CD4-positive, alpha-beta memory T cell (primary cell): ENCODE results near the gene FGFBP3. TPM values are rescaled to one million over a fixed set of nuclear protein-coding genes. Genes with fewer than 3 reads are reported as not detected.

Source experiments
- CTCF ChIA-PET: fragments of 350-600 bp; sonication (Branson Sonifier 250); formaldehyde crosslinking; loops from one replicate; lab custom pipeline; 2021; ENCODE audit warnings: inconsistent platforms; ENCODE audit not compliant: partially characterized antibody; lab: Charles Lee
- POLR2A ChIA-PET: fragments of 350-600 bp; sonication (Branson Sonifier 250); formaldehyde crosslinking; loops from one replicate; lab custom pipeline; 2021; ENCODE audit not compliant: partially characterized antibody; lab: Charles Lee
- DNase-seq, 5 donors: peaks; one replicate each; pipeline versions ENCODE4 v3.0.0 to v3.0.0-alpha.2; 2020 to 2022; ENCODE audit warnings: mixed read lengths in 1 of 5
- H3K27ac ChIP-seq: one replicate; pipeline ENCODE4 v1.7.0; 2013; ENCODE audit warnings: low read depth, low read length
- H3K27me3 ChIP-seq: 2 replicates; pipeline ENCODE4 v1.7.0; 2013; ENCODE audit warnings: mild to moderate bottlenecking, low read length, moderate library complexity; ENCODE audit not compliant: insufficient read depth
- H3K36me3 ChIP-seq: 2 replicates; pipeline ENCODE4 v1.7.0; 2013; ENCODE audit warnings: mild to moderate bottlenecking, low read length, moderate library complexity; ENCODE audit not compliant: insufficient read depth
- H3K4me1 ChIP-seq: 2 replicates; pipeline ENCODE4 v1.7.0; 2013; ENCODE audit warnings: mild to moderate bottlenecking, low read length, moderate library complexity; ENCODE audit not compliant: insufficient read depth
- H3K4me3 ChIP-seq, 2 donors: one replicate each; pipeline ENCODE4 v1.7.0; 2013; ENCODE audit warnings: low read length in 2 of 2, mild to moderate bottlenecking in 1 of 2
- H3K9me3 ChIP-seq, 2 donors: one replicate each; pipeline ENCODE4 v1.7.0; 2013; ENCODE audit warnings: low read length in 2 of 2, control low read depth in 1 of 2; ENCODE audit not compliant: control insufficient read depth in 1 of 2
- H3K27ac Mint-ChIP-seq, 7 donors: one replicate each; pipeline ENCODE4 v1.8.0; 2020 to 2021; ENCODE audit warnings: mixed read lengths in 7 of 7, mild to moderate bottlenecking in 6 of 7, inconsistent platforms in 3 of 7, moderate library complexity in 3 of 7
- H3K27me3 Mint-ChIP-seq, 2 donors: one replicate each; pipeline ENCODE4 v1.8.0; 2020 to 2021; ENCODE audit warnings: mixed read lengths in 2 of 2
- H3K36me3 Mint-ChIP-seq, 2 donors: one replicate each; pipeline ENCODE4 v1.8.0; 2020 to 2021; ENCODE audit warnings: mixed read lengths in 2 of 2, inconsistent platforms in 1 of 2, mild to moderate bottlenecking in 1 of 2
- H3K4me1 Mint-ChIP-seq, 4 donors: one replicate each; pipeline ENCODE4 v1.8.0; 2020 to 2021; ENCODE audit warnings: mixed read lengths in 4 of 4, mild to moderate bottlenecking in 1 of 4
- H3K4me3 Mint-ChIP-seq, 8 donors: one replicate each; pipeline ENCODE4 v1.8.0; 2020 to 2021; ENCODE audit warnings: mixed read lengths in 8 of 8, mild to moderate bottlenecking in 7 of 8, moderate library complexity in 6 of 8, inconsistent platforms in 3 of 8
- H3K9me3 Mint-ChIP-seq, 8 donors: one replicate each; pipeline ENCODE4 v1.8.0; 2020 to 2021; ENCODE audit warnings: mixed read lengths in 8 of 8, mild to moderate bottlenecking in 5 of 8, inconsistent platforms in 3 of 8, moderate library complexity in 1 of 8
- intact Hi-C: fragments of 100-400 bp; cut with micrococcal nuclease; formaldehyde crosslinking; loops from one replicate; pipeline ENCODE4 v1.15.1; 2023
- polyA plus RNA-seq, 2 donors: library from polyadenylated mRNA; unstranded; fragments of 300-500 nt; fragmentation: Illumina TruSeq; gene quantifications; one replicate each; pipeline ENCODE4 v1.2.3, GENCODE V29; 2021
- total RNA-seq, 2 experiments: library from RNA; stranded (reverse); gene quantifications; one replicate each; pipeline ENCODE4 v1.2.3, GENCODE V29; 2021

FGFBP3 gene
- total and polyA plus RNA-seq, 4 experiments from 2014 or later: 1.1 to 6.5 (median 4.4) TPM

GRCh38 chr10:91924212-91925021 lies 15.1 kb upstream of the FGFBP3 start:
- H3K4me3 ChIP-seq: peak overlapping the region; percentile 79 to 87
- H3K27me3 Mint-ChIP-seq: no peaks in the 10 kb centered on the region
- ChIA-PET POLR2A (interaction anchor here (0.6 to 3.8 kb wide), 21 partner anchors 8 to 1778 kb away, joined by 3 to 65 read pairs (median 7); partner anchors contain the start of genes CPEB3, FGFBP3, FRA10AC1 and KIF11), CTCF (interaction anchor here (0.7 to 7.1 kb wide), 10 partner anchors 10 to 666 kb away, joined by 3 to 54 read pairs (median 4); partner anchors contain the start of genes FGFBP3 and TNKS2)
- H3K4me1 Mint-ChIP-seq: peaks cover 36 to 58% (median 44%) of the 10 kb centered on the region in 4 donors
- H3K27ac ChIP-seq: peak overlapping the region; percentile 91
- intact Hi-C loops: loop anchor here (2.0 to 5.0 kb wide), 3 partner anchors 668 to 1778 kb away; partner anchors contain the start of genes FRA10AC1 and KIF11
- H3K4me1 ChIP-seq: peaks cover 56% of the 10 kb centered on the region
- H3K9me3 ChIP-seq: no peaks in the 10 kb centered on the region
- peak overlapping the region; percentile 90 to 99 (median 94) for H3K4me3 Mint-ChIP-seq
- peaks cover 13 to 21% of the 10 kb centered on the region in 2 donors for H3K36me3 Mint-ChIP-seq
- H3K27ac Mint-ChIP-seq: peak overlapping the region; percentile 96 to 100 (median 99)
- no peaks in the 10 kb centered on the region for H3K27me3 ChIP-seq
- no peak for DNase-seq
- no peaks in the 10 kb centered on the region for H3K36me3 ChIP-seq
- peaks cover 0 to 2% (median 0%) of the 10 kb centered on the region in 8 donors for H3K9me3 Mint-ChIP-seq

GRCh38 chr10:91923371-91924211 lies 14.3 kb upstream of the FGFBP3 start, which contains the start of gene BTAF1:
Gene BTAF1 (plus strand): TSS chr10:91923770. CDS start chr10:91924077, 307 bp downstream.
- peak within 1 kb of the TSS; percentile 91 for H3K27ac ChIP-seq
- no peaks in the 10 kb centered on the region for H3K36me3 ChIP-seq
- Mint-ChIP-seq H3K4me3 (peak within 1 kb of the TSS; percentile 90 to 99 (median 94)), H3K4me1 (peaks cover 29 to 50% (median 38%) of the 10 kb centered on the region in 4 donors), H3K9me3 (peaks cover 0 to 4% (median 2%) of the 10 kb centered on the region in 8 donors), H3K27ac (peak within 1 kb of the TSS; percentile 96 to 100 (median 99)), H3K36me3 (peaks cover 16 to 21% of the 10 kb centered on the region in 2 donors), H3K27me3 (peaks cover 2% of the 10 kb centered on the region in 2 donors)
- intact Hi-C loops: loop anchor here (1.0 to 5.0 kb wide), 7 partner anchors 10 to 1779 kb away; partner anchors contain the start of genes EXOC6, FRA10AC1 and KIF11
- no peaks in the 10 kb centered on the region for H3K27me3 ChIP-seq
- CTCF ChIA-PET: interaction anchor here (0.7 to 7.1 kb wide), 11 partner anchors 10 to 667 kb away, joined by 3 to 54 read pairs (median 4); partner anchors contain the start of genes FGFBP3 and TNKS2
- peak within 1 kb of the TSS; percentile 79 to 87 for H3K4me3 ChIP-seq
- peak; percentile 89 to 93 (median 92) for DNase-seq
- peaks cover 50% of the 10 kb centered on the region for H3K4me1 ChIP-seq
- no peaks in the 10 kb centered on the region for H3K9me3 ChIP-seq
- POLR2A ChIA-PET: interaction anchor here (0.6 to 3.8 kb wide), 24 partner anchors 9 to 1779 kb away, joined by 3 to 65 read pairs (median 6); partner anchors contain the start of genes CPEB3, EXOC6, FGFBP3 and FRA10AC1

GRCh38 chr10:91919651-91920050 lies 10.4 kb upstream of the FGFBP3 start:
- CTCF ChIA-PET: interaction anchor here (1.6 to 7.1 kb wide), 2 partner anchors 6 to 621 kb away, joined by 7 to 54 read pairs; no protein-coding TSS in a partner anchor

GRCh38 chr10:91910467-91910866 lies 1.2 kb upstream of the FGFBP3 start:
- intact Hi-C loops: loop anchor here (10.0 kb wide), 1 partner anchor 1036 kb away; the partner anchor contains the start of gene RPP30
- H3K27ac ChIP-seq: no peak overlapping the region
- H3K27ac Mint-ChIP-seq: no peak overlapping the region

More at GRCh38 chr10:91919651-91920050, 10.4 kb upstream of the FGFBP3 start:
- Histone ChIP-seq H3K27me3 (no peaks in the 10 kb centered on the region), H3K36me3 (no peaks in the 10 kb centered on the region), H3K4me3 (no peak overlapping the region), H3K9me3 (no peaks in the 10 kb centered on the region), H3K4me1 (peaks cover 13% of the 10 kb centered on the region), H3K27ac (no peak overlapping the region)
- peaks cover 10 to 21% (median 14%) of the 10 kb centered on the region in 4 donors for H3K4me1 Mint-ChIP-seq
- intact Hi-C loops: loop anchor here (5.0 to 10.0 kb wide), 3 partner anchors 673 to 1783 kb away; partner anchors contain the start of genes FRA10AC1, KIF11 and RPP30
- H3K36me3 Mint-ChIP-seq: peaks cover 3 to 9% of the 10 kb centered on the region in 2 donors
- H3K4me3 Mint-ChIP-seq: no peak overlapping the region
- H3K27ac Mint-ChIP-seq: no peak overlapping the region
- peaks cover 8 to 18% of the 10 kb centered on the region in 2 donors for H3K27me3 Mint-ChIP-seq
- POLR2A ChIA-PET: no interaction called here
- H3K9me3 Mint-ChIP-seq: peaks cover 0 to 4% (median 2%) of the 10 kb centered on the region in 8 donors
- DNase-seq: no peak

GRCh38 chr10:91908337-91909116 lies 759 bp downstream of the FGFBP3 start:
- H3K27me3 ChIP-seq: no peaks in the 10 kb centered on the region
- DNase-seq: peak; percentile 71 to 77 (median 77)
- peaks cover 0 to 3% of the 10 kb centered on the region in 2 donors for H3K36me3 Mint-ChIP-seq
- H3K9me3 Mint-ChIP-seq: peaks cover 0 to 2% (median 0%) of the 10 kb centered on the region in 8 donors
- H3K4me3 Mint-ChIP-seq: peak overlapping the region; percentile 89 to 97 (median 93)
- no peaks in the 10 kb centered on the region for H3K9me3 ChIP-seq
- intact Hi-C loops: loop anchor here (1.0 to 5.0 kb wide), 5 partner anchors 15 to 684 kb away; partner anchors contain the start of genes BTAF1, HECTD2, KIF11 and TNKS2
- H3K4me1 ChIP-seq: peaks cover 25% of the 10 kb centered on the region
- peaks cover 0 to 4% of the 10 kb centered on the region in 2 donors for H3K27me3 Mint-ChIP-seq
- H3K27ac ChIP-seq: peak overlapping the region; percentile 67
- H3K4me3 ChIP-seq: peak overlapping the region; percentile 68 to 72
- peaks cover 15 to 26% (median 21%) of the 10 kb centered on the region in 4 donors for H3K4me1 Mint-ChIP-seq
- ChIA-PET CTCF (interaction anchor here (0.6 to 3.1 kb wide), 15 partner anchors 9 to 776 kb away, joined by 3 to 38 read pairs (median 6); partner anchors contain the start of genes BTAF1 and TNKS2), POLR2A (interaction anchor here (0.7 to 3.1 kb wide), 19 partner anchors 9 to 747 kb away, joined by 3 to 65 read pairs (median 4); partner anchors contain the start of genes BTAF1, CPEB3, HECTD2 and MARCHF5)
- no peaks in the 10 kb centered on the region for H3K36me3 ChIP-seq
- H3K27ac Mint-ChIP-seq: peak overlapping the region; percentile 74 to 94 (median 85)

More at GRCh38 chr10:91910467-91910866, 1.2 kb upstream of the FGFBP3 start:
- Mint-ChIP-seq H3K4me1 (peaks cover 15 to 26% (median 21%) of the 10 kb centered on the region in 4 donors), H3K9me3 (peaks cover 0 to 2% (median 0%) of the 10 kb centered on the region in 8 donors), H3K27me3 (peaks cover 3 to 6% of the 10 kb centered on the region in 2 donors), H3K36me3 (peaks cover 0 to 1% of the 10 kb centered on the region in 2 donors), H3K4me3 (no peak overlapping the region)
- no peak for DNase-seq
- H3K4me1 ChIP-seq: peaks cover 25% of the 10 kb centered on the region
- H3K4me3 ChIP-seq: no peak overlapping the region
- no peaks in the 10 kb centered on the region for H3K36me3 ChIP-seq
- no peaks in the 10 kb centered on the region for H3K9me3 ChIP-seq
- CTCF ChIA-PET: interaction anchor here (0.7 to 1.3 kb wide), 6 partner anchors 150 to 713 kb away, joined by 3 to 13 read pairs (median 4); no protein-coding TSS in a partner anchor
- no peaks in the 10 kb centered on the region for H3K27me3 ChIP-seq
- POLR2A ChIA-PET: interaction anchor here (0.7 to 1.1 kb wide), 2 partner anchors 14 to 779 kb away, joined by 4 to 6 read pairs; partner anchors contain the start of genes BTAF1 and HHEX
